Measurements from ENCODE around the gene PAM16. TPM values are rescaled to one million over a fixed set of nuclear protein-coding genes. Genes with fewer than 3 reads are reported as not detected.

Gene PAM16
- total and polyA plus RNA-seq, 9 of the 15 experiments (the other 6 are each of a cell fraction or from before 2014, with no cell fraction given) = 38.7 to 273 (median 79.3) TPM

- TF ChIP-seq, protein P1, sequence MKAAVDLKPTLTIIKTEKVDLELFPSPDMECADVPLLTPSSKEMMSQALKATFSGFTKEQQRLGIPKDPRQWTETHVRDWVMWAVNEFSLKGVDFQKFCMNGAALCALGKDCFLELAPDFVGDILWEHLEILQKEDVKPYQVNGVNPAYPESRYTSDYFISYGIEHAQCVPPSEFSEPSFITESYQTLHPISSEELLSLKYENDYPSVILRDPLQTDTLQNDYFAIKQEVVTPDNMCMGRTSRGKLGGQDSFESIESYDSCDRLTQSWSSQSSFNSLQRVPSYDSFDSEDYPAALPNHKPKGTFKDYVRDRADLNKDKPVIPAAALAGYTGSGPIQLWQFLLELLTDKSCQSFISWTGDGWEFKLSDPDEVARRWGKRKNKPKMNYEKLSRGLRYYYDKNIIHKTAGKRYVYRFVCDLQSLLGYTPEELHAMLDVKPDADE (conservative IDR thresholded peaks at IDR 0.05; ENCODE audit: control insufficient read depth, low read depth, low read length) = no peak
Measured at GRCh38 chr16:4316108-4316863, 34.8 kb downstream of the PAM16 start (continued).

DNA sequence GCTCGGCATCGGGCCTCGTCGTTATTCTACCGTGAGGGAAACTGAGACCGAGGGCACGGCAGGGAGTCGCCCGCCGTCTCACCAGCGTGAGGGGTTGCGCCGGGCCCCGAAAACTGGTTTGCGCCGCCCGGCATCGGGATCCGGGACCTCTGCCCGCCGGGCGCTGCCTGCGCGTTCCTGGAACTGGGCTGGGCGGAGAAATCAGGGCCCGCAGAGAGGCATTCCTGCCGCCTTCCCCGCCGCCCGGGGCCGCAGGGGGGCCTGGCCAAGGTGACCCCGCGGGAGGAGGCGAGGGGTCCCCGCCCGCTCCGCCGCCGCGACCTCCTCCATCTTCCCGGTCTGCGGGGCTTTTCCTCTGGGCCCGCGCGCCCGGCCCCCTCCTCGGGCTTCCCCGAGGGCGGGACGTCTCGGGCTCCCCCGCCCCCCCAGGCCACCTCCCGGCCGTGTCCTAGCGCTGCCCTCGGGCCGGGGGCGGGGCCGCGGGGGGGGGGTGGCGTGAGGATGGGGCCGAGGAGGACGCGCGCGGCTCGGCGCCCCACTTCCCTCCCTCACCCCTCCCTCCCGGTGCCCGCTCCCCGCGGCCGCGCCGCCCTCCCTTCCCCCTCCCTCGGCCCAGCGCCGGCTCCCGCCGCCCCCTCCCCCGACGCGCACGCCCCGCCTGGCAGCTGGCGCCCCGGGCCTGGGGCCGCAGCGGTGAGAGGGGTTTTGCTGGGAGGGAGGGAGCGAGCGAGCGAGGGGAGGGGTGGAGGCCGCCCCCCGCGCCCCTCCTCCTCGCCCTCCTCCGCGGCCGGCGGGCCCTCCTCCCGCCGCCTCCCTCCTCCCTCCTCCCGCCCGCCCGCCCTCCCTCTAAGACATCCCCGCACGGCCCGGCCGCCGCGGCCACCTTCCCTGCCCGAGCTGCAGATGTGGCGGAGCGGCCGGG, 35.7 kb downstream of the PAM16 start, which contains the start of gene GLIS2:
Gene GLIS2 (plus strand): TSS at position 882 of the 922 bp plus-strand sequence. CDS start 16,214 bp downstream, outside the sequence.
- Histone ChIP-seq H2AFZ (ENCODE audit: low read depth, low read length) (peak within 1 kb of the TSS; percentile 87), H3K9ac (ENCODE audit: insufficient read depth in 1 of 2, low read depth in 2 of 2, low read length in 2 of 2) (peak within 1 kb of the TSS; percentile 47 to 91; a peak in 3 of 4 replicates), H3K79me2 (ENCODE audit: control insufficient read depth, insufficient read depth, low read length) (peaks cover 19% of the 10 kb centered on the region), H3K27me3 (ENCODE audit: control insufficient read depth in 2 of 2, insufficient read depth in 2 of 2, low read length in 2 of 2) (no peaks in the 10 kb centered on the region), H3K27ac (ENCODE audit: extremely low read depth, low read depth, low read length) (peak within 1 kb of the TSS; percentile 56; the same call in 1 of the 3 replicates), H3K9me1 (ENCODE audit: control insufficient read depth, insufficient read depth, low read length) (no peaks in the 10 kb centered on the region), H3K4me2 (ENCODE audit: insufficient read depth, low read length) (peak within 1 kb of the TSS; percentile 68), H3K4me3 (peak within 1 kb of the TSS; percentile 54), H3K9me3 (replicated peaks; ENCODE audit: control insufficient read depth, insufficient read depth, low read depth, low read length) (no peaks in the 10 kb centered on the region), H4K20me1 (replicated peaks; ENCODE audit: control insufficient read depth, insufficient read depth, low read length) (no peaks in the 10 kb centered on the region; the same call in 1 of the 2 replicates), H3K4me1 (replicated peaks in 1 of 2; ENCODE audit: control insufficient read depth in 2 of 2, insufficient read depth in 2 of 2, low read length in 2 of 2) (peaks cover 3 to 56% of the 10 kb centered on the region in 2 experiments; a peak in 3 of 5 replicates), H3K36me3 (ENCODE audit: control insufficient read depth, insufficient read depth, low read length) (no peaks in the 10 kb centered on the region)
- intact Hi-C loops (cut with micrococcal nuclease) (no loop called here), in situ Hi-C loops (cut with MboI) (no loop called here)
- ChIA-PET CTCF (ENCODE audit: low intra/inter-chr PET ratio) (no interaction called here), POLR2A (interaction anchor here (0.6 to 1.2 kb wide), 4 partner anchors 8 to 44 kb away, joined by 3 to 4 read pairs (median 3); no protein-coding TSS in a partner anchor)
- ATAC-seq (peak; percentile 78), FAIRE-seq (no peak), DNase-seq (ENCODE audit: extremely low read depth in 1 of 4, low spot score in 3 of 4) (peak; percentile 79 to 91 (median 86))
- no TSS peak for BruUV-seq (replicated peaks)
- 3% methylated on average over 6 of the region's 115 CpGs for WGBS (ENCODE audit: insufficient coverage, low coverage, missing lambda C conversion rate)
- no peak for TF ChIP-seq NR1H2 (CRISPR knock-in tag; IDR thresholded peaks at IDR 0.05)
- no peak for TF ChIP-seq PCBP1 (IDR thresholded peaks at IDR 0.05; ENCODE audit: low read depth, low read length, poor library complexity, severe bottlenecking)
- no peak for TF ChIP-seq CREB3L1 (IDR thresholded peaks at IDR 0.05; ENCODE audit: borderline replicate concordance, low read depth)
- no peak for TF ChIP-seq ZNF239 (CRISPR knock-in tag; IDR thresholded peaks at IDR 0.05)
- peak; percentile 65 for TF ChIP-seq HMGN3 (IDR thresholded peaks at IDR 0.05; ENCODE audit: borderline replicate concordance, extremely low read depth, insufficient read length, low read depth, low read length)
- no peak for TF ChIP-seq GTF2A2 (tag; IDR thresholded peaks at IDR 0.05)
- no peak for TF ChIP-seq PHB (CRISPR knock-in tag; IDR thresholded peaks at IDR 0.05)
- TF ChIP-seq KLF10 (CRISPR knock-in tag; IDR thresholded peaks at IDR 0.05) = no peak
- TF ChIP-seq ETS2 (tag; IDR thresholded peaks at IDR 0.05; ENCODE audit: borderline replicate concordance, poor library complexity, severe bottlenecking) = no peak
- peak; percentile 38 for TF ChIP-seq KDM5B (IDR thresholded peaks at IDR 0.05; ENCODE audit: insufficient replicate concordance, low read depth, low read length)
- no peak for TF ChIP-seq HNRNPLL (IDR thresholded peaks at IDR 0.05; ENCODE audit: low read depth, low read length, poor library complexity, severe bottlenecking)

All from K562 (cell line).